ENCODE data around the gene CBFA2T3.

DNA sequence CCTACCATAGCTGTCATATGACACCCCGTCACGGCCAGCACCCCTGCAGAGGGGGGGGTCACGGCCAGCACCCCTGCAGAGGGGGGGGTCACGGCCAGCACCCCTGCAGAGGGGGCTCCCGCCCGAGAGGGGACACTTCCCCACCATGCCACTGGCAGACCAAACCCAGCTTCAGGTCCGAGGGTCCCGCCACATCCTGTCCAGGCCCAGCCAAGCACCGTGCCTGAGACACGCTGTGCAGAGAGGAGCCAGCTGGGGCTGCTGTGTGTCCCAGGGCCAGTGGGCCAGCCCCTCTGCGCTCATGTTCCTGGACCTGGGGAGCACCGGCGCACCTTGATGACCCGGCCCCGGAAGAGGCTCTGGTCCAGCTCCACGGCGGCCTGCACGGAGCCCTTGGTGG, 112.5 kb downstream of the CBFA2T3 start:
- TF ChIP-seq POLR2A (IDR thresholded peaks at IDR 0.05): no peak
- TF ChIP-seq, protein P1, sequence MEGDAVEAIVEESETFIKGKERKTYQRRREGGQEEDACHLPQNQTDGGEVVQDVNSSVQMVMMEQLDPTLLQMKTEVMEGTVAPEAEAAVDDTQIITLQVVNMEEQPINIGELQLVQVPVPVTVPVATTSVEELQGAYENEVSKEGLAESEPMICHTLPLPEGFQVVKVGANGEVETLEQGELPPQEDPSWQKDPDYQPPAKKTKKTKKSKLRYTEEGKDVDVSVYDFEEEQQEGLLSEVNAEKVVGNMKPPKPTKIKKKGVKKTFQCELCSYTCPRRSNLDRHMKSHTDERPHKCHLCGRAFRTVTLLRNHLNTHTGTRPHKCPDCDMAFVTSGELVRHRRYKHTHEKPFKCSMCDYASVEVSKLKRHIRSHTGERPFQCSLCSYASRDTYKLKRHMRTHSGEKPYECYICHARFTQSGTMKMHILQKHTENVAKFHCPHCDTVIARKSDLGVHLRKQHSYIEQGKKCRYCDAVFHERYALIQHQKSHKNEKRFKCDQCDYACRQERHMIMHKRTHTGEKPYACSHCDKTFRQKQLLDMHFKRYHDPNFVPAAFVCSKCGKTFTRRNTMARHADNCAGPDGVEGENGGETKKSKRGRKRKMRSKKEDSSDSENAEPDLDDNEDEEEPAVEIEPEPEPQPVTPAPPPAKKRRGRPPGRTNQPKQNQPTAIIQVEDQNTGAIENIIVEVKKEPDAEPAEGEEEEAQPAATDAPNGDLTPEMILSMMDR (IDR thresholded peaks at IDR 0.05): no peak

Measured in gastroesophageal sphincter (tissue), 3 donors.